ENCODE measurements around the gene MRRF.

MRRF gene

GRCh38 chr9:122340161-122340560 is 75.5 kb downstream of the MRRF start:
- TF ChIP-seq GATA2 (IDR thresholded peaks at IDR 0.05; ENCODE audit: low read depth, low read length) = no peak
- no peak for TF ChIP-seq GATA3 (IDR thresholded peaks at IDR 0.05; ENCODE audit: low read depth, low read length)

GRCh38 chr9:122342323-122343050 is 77.8 kb downstream of the MRRF start:
- TF ChIP-seq GATA3 (IDR thresholded peaks at IDR 0.05; ENCODE audit: low read depth, low read length) = no peak
- no peak for TF ChIP-seq GATA2 (IDR thresholded peaks at IDR 0.05; ENCODE audit: low read depth, low read length)

- TF ChIP-seq GATA3 (IDR thresholded peaks at IDR 0.05; ENCODE audit: low read depth, low read length) (no peak), GATA2 (IDR thresholded peaks at IDR 0.05; ENCODE audit: low read depth, low read length) (no peak)
Measured at GRCh38 chr9:122346478-122347347, 82.0 kb downstream of the MRRF start.

GRCh38 chr9:122347348-122348287 is 82.9 kb downstream of the MRRF start:
- TF ChIP-seq GATA2 (IDR thresholded peaks at IDR 0.05; ENCODE audit: low read depth, low read length) (no peak), GATA3 (IDR thresholded peaks at IDR 0.05; ENCODE audit: low read depth, low read length) (no peak)

GRCh38 chr9:122348288-122348777 is 83.7 kb downstream of the MRRF start:
- TF ChIP-seq GATA3 (IDR thresholded peaks at IDR 0.05; ENCODE audit: low read depth, low read length) (no peak), GATA2 (IDR thresholded peaks at IDR 0.05; ENCODE audit: low read depth, low read length) (no peak)

- TF ChIP-seq GATA2 (IDR thresholded peaks at IDR 0.05; ENCODE audit: low read depth, low read length) (no peak), GATA3 (IDR thresholded peaks at IDR 0.05; ENCODE audit: low read depth, low read length) (no peak)
Measured at GRCh38 chr9:122348791-122349190, 84.1 kb downstream of the MRRF start.

GRCh38 chr9:122349201-122349600 is 84.5 kb downstream of the MRRF start:
- TF ChIP-seq GATA2 (IDR thresholded peaks at IDR 0.05; ENCODE audit: low read depth, low read length) (no peak), GATA3 (IDR thresholded peaks at IDR 0.05; ENCODE audit: low read depth, low read length) (no peak)

GRCh38 chr9:122350577-122351355 is 86.1 kb downstream of the MRRF start:
- TF ChIP-seq GATA2 (IDR thresholded peaks at IDR 0.05; ENCODE audit: low read depth, low read length) = no peak
- TF ChIP-seq GATA3 (IDR thresholded peaks at IDR 0.05; ENCODE audit: low read depth, low read length) = no peak

GRCh38 chr9:122354536-122355199 is 90.0 kb downstream of the MRRF start:
- no peak for TF ChIP-seq GATA3 (IDR thresholded peaks at IDR 0.05; ENCODE audit: low read depth, low read length)
- TF ChIP-seq GATA2 (IDR thresholded peaks at IDR 0.05; ENCODE audit: low read depth, low read length) = no peak

- TF ChIP-seq GATA3 (IDR thresholded peaks at IDR 0.05; ENCODE audit: low read depth, low read length) (no peak), GATA2 (IDR thresholded peaks at IDR 0.05; ENCODE audit: low read depth, low read length) (no peak)
Measured at GRCh38 chr9:122355336-122355875, 90.7 kb downstream of the MRRF start.

GRCh38 chr9:122356627-122357026 is 91.9 kb downstream of the MRRF start:
- no peak for TF ChIP-seq GATA2 (IDR thresholded peaks at IDR 0.05; ENCODE audit: low read depth, low read length)
- no peak for TF ChIP-seq GATA3 (IDR thresholded peaks at IDR 0.05; ENCODE audit: low read depth, low read length)

- TF ChIP-seq GATA3 (IDR thresholded peaks at IDR 0.05; ENCODE audit: low read depth, low read length) = no peak
- no peak for TF ChIP-seq GATA2 (IDR thresholded peaks at IDR 0.05; ENCODE audit: low read depth, low read length)
Measured at GRCh38 chr9:122360891-122361290, 96.2 kb downstream of the MRRF start.

Data from SH-SY5Y (cell line).